ENCODE data around the gene JPT1.
"Not testable (repeated sequence)": the region's sequence is repeated elsewhere in the genome, so short reads cannot be mapped to it uniquely, and the experiment has no call there.

JPT1 gene

GRCh38 chr17:75181608-75182318 lies 27.5 kb upstream of the JPT1 start:
- no peak for FAIRE-seq
- TF ChIP-seq POLR2A (IDR thresholded peaks at IDR 0.05; ENCODE audit: low read depth, low read length) (no peak), POU2F2 (IDR thresholded peaks at IDR 0.05; ENCODE audit: low read depth, low read length) (0 out of 2 replicates have a peak, but pooled peaks have one; percentile 12)
- no peak for DNase-seq (ENCODE audit: insufficient read length, low spot score)

GRCh38 chr17:75181110-75181509 lies 26.8 kb upstream of the JPT1 start:
- no peak for FAIRE-seq
- TF ChIP-seq PAX5 (IDR thresholded peaks at IDR 0.05; ENCODE audit: insufficient read depth, low read length, severe bottlenecking) (no peak), SPI1 (IDR thresholded peaks at IDR 0.05; ENCODE audit: low read depth, low read length) (no peak), POLR2A (IDR thresholded peaks at IDR 0.05; ENCODE audit: low read depth, low read length) (no peak), POU2F2 (IDR thresholded peaks at IDR 0.05; ENCODE audit: low read depth, low read length) (no peak), TAF1 (IDR thresholded peaks at IDR 0.05; ENCODE audit: low read depth, low read length) (no peak), POLR2AphosphoS5 (IDR thresholded peaks at IDR 0.05; ENCODE audit: low read depth, low read length) (no peak)
- DNase-seq (ENCODE audit: insufficient read length, low spot score) = no peak

DNA sequence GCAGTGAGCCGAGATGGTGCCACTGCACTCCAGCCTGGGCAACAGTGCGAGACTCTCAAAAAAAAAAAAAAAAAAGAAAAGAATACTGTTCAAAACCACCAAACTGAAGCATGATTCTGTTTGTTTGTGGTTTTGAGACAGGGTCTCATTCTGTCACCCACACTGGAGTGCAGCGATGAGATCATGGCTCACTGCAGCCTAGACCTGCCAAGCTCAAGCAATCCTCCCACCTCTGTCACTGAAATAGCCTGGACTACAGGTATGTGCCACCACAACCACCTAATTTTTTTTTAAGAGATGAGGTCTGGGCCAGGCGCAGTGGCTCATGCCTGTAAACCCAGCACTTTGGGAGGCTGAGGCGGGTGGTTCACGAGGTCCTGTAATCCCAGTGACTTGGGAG lies 24.1 kb upstream of the JPT1 start:
- FAIRE-seq (no peak), DNase-seq (ENCODE audit: insufficient read length, low spot score) (no peak)
- no peak for TF ChIP-seq TAF1 (IDR thresholded peaks at IDR 0.05; ENCODE audit: low read depth, low read length)
- TF ChIP-seq POLR2A (IDR thresholded peaks at IDR 0.05; ENCODE audit: low read depth, low read length) = 0 out of 2 replicates have a peak, but pooled peaks have one; percentile 24
- TF ChIP-seq POLR2AphosphoS5 (IDR thresholded peaks at IDR 0.05; ENCODE audit: low read depth, low read length) = 0 out of 2 replicates have a peak, but pooled peaks have one; percentile 35
- no peak for TF ChIP-seq PAX5 (IDR thresholded peaks at IDR 0.05; ENCODE audit: insufficient read depth, low read length, severe bottlenecking)
- TF ChIP-seq SPI1 (IDR thresholded peaks at IDR 0.05; ENCODE audit: low read depth, low read length) = no peak

DNA sequence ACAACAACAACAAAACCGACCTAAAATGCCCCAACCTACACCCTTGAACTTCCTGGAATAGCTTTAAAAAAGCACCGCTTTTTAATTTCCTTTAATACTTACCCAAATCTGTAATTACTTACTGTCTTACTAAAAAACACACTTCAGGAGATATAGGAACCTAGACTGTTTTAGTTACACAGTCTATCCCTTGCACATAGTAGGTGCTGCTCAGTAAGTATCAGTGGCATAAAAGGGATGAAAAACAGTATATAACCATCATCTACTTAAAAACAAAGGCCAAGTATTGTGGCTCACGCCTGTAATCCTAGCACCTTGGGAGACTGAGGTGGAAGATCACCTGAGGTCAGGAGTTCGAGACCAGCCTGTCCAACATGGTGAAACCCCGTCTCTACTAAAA lies 22.3 kb upstream of the JPT1 start:
- DNase-seq (ENCODE audit: insufficient read length, low spot score) = no peak
- TF ChIP-seq POLR2AphosphoS5 (IDR thresholded peaks at IDR 0.05; ENCODE audit: low read depth, low read length) (no peak), TAF1 (IDR thresholded peaks at IDR 0.05; ENCODE audit: low read depth, low read length) (no peak), SPI1 (IDR thresholded peaks at IDR 0.05; ENCODE audit: low read depth, low read length) (no peak), POLR2A (IDR thresholded peaks at IDR 0.05; ENCODE audit: low read depth, low read length) (no peak), POU2F2 (IDR thresholded peaks at IDR 0.05; ENCODE audit: low read depth, low read length) (no peak), PAX5 (IDR thresholded peaks at IDR 0.05; ENCODE audit: insufficient read depth, low read length, severe bottlenecking) (no peak)
- no peak for FAIRE-seq

- DNase-seq (ENCODE audit: insufficient read length, low spot score) (no peak), FAIRE-seq (no peak)
- no peak for TF ChIP-seq POLR2A (IDR thresholded peaks at IDR 0.05; ENCODE audit: low read depth, low read length)
Observed at GRCh38 chr17:75174996-75175395, 20.7 kb upstream of the JPT1 start.

- no peak for DNase-seq (ENCODE audit: insufficient read length, low spot score)
- FAIRE-seq = no peak
- no peak for TF ChIP-seq SPI1 (IDR thresholded peaks at IDR 0.05; ENCODE audit: low read depth, low read length)
Observed at GRCh38 chr17:75173526-75173925, 19.2 kb upstream of the JPT1 start.

- no peak for FAIRE-seq
- DNase-seq (ENCODE audit: insufficient read length, low spot score) = no peak
- TF ChIP-seq POU2F2 (IDR thresholded peaks at IDR 0.05; ENCODE audit: low read depth, low read length) (no peak), POLR2A (IDR thresholded peaks at IDR 0.05; ENCODE audit: low read depth, low read length) (no peak), POLR2AphosphoS5 (IDR thresholded peaks at IDR 0.05; ENCODE audit: low read depth, low read length) (no peak)
Observed at GRCh38 chr17:75168998-75169397, 14.7 kb upstream of the JPT1 start.

DNA sequence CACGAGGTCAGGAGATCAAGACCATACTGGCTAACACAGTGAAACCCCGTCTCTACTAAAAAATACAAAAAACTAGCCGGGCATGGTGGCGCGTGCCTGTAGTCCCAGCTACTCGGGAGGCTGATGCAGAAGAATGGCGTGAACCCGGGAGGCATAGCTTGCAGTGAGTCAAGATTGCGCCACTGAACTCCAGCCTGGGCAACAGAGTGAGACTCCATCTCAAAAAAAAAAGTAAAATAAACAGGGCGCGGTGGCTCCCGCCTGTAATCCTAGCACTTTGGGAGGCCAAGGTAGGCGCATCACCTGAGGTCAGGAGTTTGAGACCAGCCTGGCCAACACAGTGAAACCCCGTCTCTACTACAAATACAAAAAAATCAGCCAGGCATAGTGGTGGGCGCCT lies 10.3 kb upstream of the JPT1 start:
- FAIRE-seq; DNase-seq (ENCODE audit: insufficient read length, low spot score): not testable (repeated sequence)

DNA sequence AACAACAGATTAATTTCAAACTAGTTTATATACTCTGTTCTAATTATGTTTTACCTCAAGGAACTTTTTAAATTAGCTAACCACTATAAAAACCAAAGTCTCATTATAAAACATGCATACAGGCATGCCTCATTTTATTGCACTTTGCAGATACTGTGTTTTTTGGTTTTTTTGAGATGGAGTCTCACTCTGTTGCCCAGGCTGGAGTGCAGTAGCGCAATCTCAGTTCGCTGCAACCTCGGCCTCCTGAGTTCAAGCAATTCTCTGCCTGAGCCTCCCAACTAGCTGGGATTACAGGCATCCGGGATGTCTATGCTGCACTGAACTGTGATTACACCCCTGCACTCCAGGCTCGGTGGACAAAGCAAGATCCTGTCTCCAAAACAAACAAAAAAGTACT lies 8.8 kb upstream of the JPT1 start:
- FAIRE-seq = no peak
- DNase-seq (ENCODE audit: insufficient read length, low spot score) = no peak
- no peak for TF ChIP-seq SPI1 (IDR thresholded peaks at IDR 0.05; ENCODE audit: low read depth, low read length)
- TF ChIP-seq POLR2A (IDR thresholded peaks at IDR 0.05; ENCODE audit: low read depth, low read length) = no peak
- no peak for TF ChIP-seq POLR2AphosphoS5 (IDR thresholded peaks at IDR 0.05; ENCODE audit: low read depth, low read length)
- no peak for TF ChIP-seq POU2F2 (IDR thresholded peaks at IDR 0.05; ENCODE audit: low read depth, low read length)
- TF ChIP-seq TAF1 (IDR thresholded peaks at IDR 0.05; ENCODE audit: low read depth, low read length) = no peak
- TF ChIP-seq PAX5 (IDR thresholded peaks at IDR 0.05; ENCODE audit: insufficient read depth, low read length, severe bottlenecking) = no peak

- DNase-seq (ENCODE audit: insufficient read length, low spot score) (no peak), FAIRE-seq (no peak)
- TF ChIP-seq POLR2A (IDR thresholded peaks at IDR 0.05; ENCODE audit: low read depth, low read length) = no peak
- TF ChIP-seq SPI1 (IDR thresholded peaks at IDR 0.05; ENCODE audit: low read depth, low read length) = no peak
- TF ChIP-seq PAX5 (IDR thresholded peaks at IDR 0.05; ENCODE audit: insufficient read depth, low read length, severe bottlenecking) = no peak
- no peak for TF ChIP-seq TAF1 (IDR thresholded peaks at IDR 0.05; ENCODE audit: low read depth, low read length)
- no peak for TF ChIP-seq POU2F2 (IDR thresholded peaks at IDR 0.05; ENCODE audit: low read depth, low read length)
- TF ChIP-seq POLR2AphosphoS5 (IDR thresholded peaks at IDR 0.05; ENCODE audit: low read depth, low read length) = no peak
Observed at GRCh38 chr17:75160211-75160610, 5.9 kb upstream of the JPT1 start.

Measured in GM12891 (cell line).